NB4 (cell line): ENCODE results near the gene GPR17.

Experiments
- MYC ChIP-seq: IDR thresholded peaks from 2 replicates; pipeline ENCODE4 v1.6.1; 2011; ENCODE audit warnings: low read depth, low read length
- POLR2A ChIP-seq: IDR thresholded peaks from 2 replicates; pipeline ENCODE4 v1.6.1; 2011; ENCODE audit warnings: mild to moderate bottlenecking; ENCODE audit not compliant: insufficient read length; ENCODE audit errors: extremely low read depth

- no peak for TF ChIP-seq POLR2A
- no peak for TF ChIP-seq MYC
These were observed 49.5 kb upstream of the GPR17 start for GRCh38 chr2:127596311-127597045.
